Measurements from ENCODE around the gene MS4A6A. TPM values are rescaled to one million over a fixed set of nuclear protein-coding genes. Genes with fewer than 3 reads are reported as not detected.
"Not testable (repeated sequence)": the region's sequence is repeated elsewhere in the genome, so short reads cannot be mapped to it uniquely, and the experiment has no call there.

Gene MS4A6A
- total and polyA plus RNA-seq, 2 donors (not counting 1 experiment from before 2014, with no cell fraction given): 0.34 to 4.1 TPM

- no peak overlapping the region for H3K27ac ChIP-seq (ENCODE audit: low read length in 2 of 2)
- WGBS (ENCODE audit: insufficient coverage): 0% methylated on average over 2 of the region's 3 CpGs
- no peaks in the 10 kb centered on the region for H3K79me2 ChIP-seq (ENCODE audit: control insufficient read depth, insufficient read depth, low read length)
- TF ChIP-seq, protein P1, sequence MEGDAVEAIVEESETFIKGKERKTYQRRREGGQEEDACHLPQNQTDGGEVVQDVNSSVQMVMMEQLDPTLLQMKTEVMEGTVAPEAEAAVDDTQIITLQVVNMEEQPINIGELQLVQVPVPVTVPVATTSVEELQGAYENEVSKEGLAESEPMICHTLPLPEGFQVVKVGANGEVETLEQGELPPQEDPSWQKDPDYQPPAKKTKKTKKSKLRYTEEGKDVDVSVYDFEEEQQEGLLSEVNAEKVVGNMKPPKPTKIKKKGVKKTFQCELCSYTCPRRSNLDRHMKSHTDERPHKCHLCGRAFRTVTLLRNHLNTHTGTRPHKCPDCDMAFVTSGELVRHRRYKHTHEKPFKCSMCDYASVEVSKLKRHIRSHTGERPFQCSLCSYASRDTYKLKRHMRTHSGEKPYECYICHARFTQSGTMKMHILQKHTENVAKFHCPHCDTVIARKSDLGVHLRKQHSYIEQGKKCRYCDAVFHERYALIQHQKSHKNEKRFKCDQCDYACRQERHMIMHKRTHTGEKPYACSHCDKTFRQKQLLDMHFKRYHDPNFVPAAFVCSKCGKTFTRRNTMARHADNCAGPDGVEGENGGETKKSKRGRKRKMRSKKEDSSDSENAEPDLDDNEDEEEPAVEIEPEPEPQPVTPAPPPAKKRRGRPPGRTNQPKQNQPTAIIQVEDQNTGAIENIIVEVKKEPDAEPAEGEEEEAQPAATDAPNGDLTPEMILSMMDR (IDR thresholded peaks at IDR 0.05): no peak
- TF ChIP-seq EZH2 (IDR thresholded peaks at IDR 0.05; ENCODE audit: borderline replicate concordance, insufficient read depth, low read depth, low read length, poor library complexity, severe bottlenecking): no peak
- H3K9me3 ChIP-seq (ENCODE audit: control extremely low read depth in 1 of 3, control insufficient read depth in 2 of 3, insufficient read depth in 1 of 3, low read length in 2 of 3): peaks cover 1 to 8% (median 2%) of the 10 kb centered on the region in 3 donors
- Mint-ChIP-seq H3K4me3 (no peak overlapping the region), H3K9me3 (ENCODE audit: insufficient read depth) (no peaks in the 10 kb centered on the region), H3K27me3 (no peaks in the 10 kb centered on the region), H3K27ac (no peak overlapping the region), H3K4me1 (peaks cover 16% of the 10 kb centered on the region)
- no peak overlapping the region for H3K4me3 ChIP-seq (ENCODE audit: control extremely low read depth in 1 of 5, extremely low read depth in 1 of 5, insufficient read depth in 1 of 5, low read depth in 2 of 5, low read length in 4 of 5)
- no peaks in the 10 kb centered on the region for H4K20me1 ChIP-seq (ENCODE audit: control insufficient read depth, insufficient read depth, low read length, poor library complexity, severe bottlenecking)
- peaks cover 13 to 14% of the 10 kb centered on the region in 2 donors for H3K4me1 ChIP-seq (ENCODE audit: control insufficient read depth in 2 of 2, insufficient read depth in 2 of 2, low read length in 2 of 2)
- ATAC-seq (ENCODE audit: low read depth) (no peak), DNase-seq (no peak)
- ChIA-PET POLR2A (no interaction called here), CTCF (interaction anchor here (0.9 kb wide), 1 partner anchor 376 kb away, joined by 3 read pairs; no protein-coding TSS in a partner anchor)
- H3K9ac ChIP-seq (ENCODE audit: low read length): no peak overlapping the region
- no peak overlapping the region for H2AFZ ChIP-seq (ENCODE audit: insufficient read depth, low read depth, low read length, poor library complexity, severe bottlenecking)
- no peak overlapping the region for H3K4me2 ChIP-seq (replicated peaks; ENCODE audit: low read depth, low read length, poor library complexity, severe bottlenecking)
- no peaks in the 10 kb centered on the region for H3K36me3 ChIP-seq (replicated peaks in 1 of 2; ENCODE audit: control extremely low read depth in 1 of 2, control insufficient read depth in 1 of 2, extremely low read depth in 1 of 2, insufficient read depth in 2 of 2, low read length in 1 of 2)
- H3K27me3 ChIP-seq (replicated peaks in 1 of 4; ENCODE audit: control extremely low read depth in 1 of 4, control insufficient read depth in 3 of 4, insufficient read depth in 4 of 4, low read length in 3 of 4): peaks cover 0 to 4% (median 0%) of the 10 kb centered on the region in 4 experiments
- intact Hi-C loops (cut with micrococcal nuclease): no loop called here
These were observed 53.0 kb downstream of the MS4A6A start for GRCh38 chr11:60129853-60130252.

GRCh38 chr11:60128866-60129265 is 54.0 kb downstream of the MS4A6A start:
- POLR2A ChIA-PET; H2AFZ ChIP-seq (ENCODE audit: insufficient read depth, low read depth, low read length, poor library complexity, severe bottlenecking); H3K4me3 ChIP-seq (ENCODE audit: control extremely low read depth in 1 of 5, extremely low read depth in 1 of 5, insufficient read depth in 1 of 5, low read depth in 2 of 5, low read length in 4 of 5); H3K4me3 Mint-ChIP-seq; H3K9me3 Mint-ChIP-seq (ENCODE audit: insufficient read depth); H3K27ac ChIP-seq (ENCODE audit: low read length in 2 of 2); H3K27ac Mint-ChIP-seq; H3K4me2 ChIP-seq (replicated peaks; ENCODE audit: low read depth, low read length, poor library complexity, severe bottlenecking); CTCF ChIA-PET; H3K9me3 ChIP-seq (ENCODE audit: control extremely low read depth in 1 of 3, control insufficient read depth in 2 of 3, insufficient read depth in 1 of 3, low read length in 2 of 3); ATAC-seq (ENCODE audit: low read depth); DNase-seq; H3K79me2 ChIP-seq (ENCODE audit: control insufficient read depth, insufficient read depth, low read length); intact Hi-C loops (cut with micrococcal nuclease); H3K9ac ChIP-seq (ENCODE audit: low read length); H3K27me3 Mint-ChIP-seq; H3K36me3 ChIP-seq (replicated peaks in 1 of 2; ENCODE audit: control extremely low read depth in 1 of 2, control insufficient read depth in 1 of 2, extremely low read depth in 1 of 2, insufficient read depth in 2 of 2, low read length in 1 of 2); H4K20me1 ChIP-seq (ENCODE audit: control insufficient read depth, insufficient read depth, low read length, poor library complexity, severe bottlenecking); H3K27me3 ChIP-seq (replicated peaks in 1 of 4; ENCODE audit: control extremely low read depth in 1 of 4, control insufficient read depth in 3 of 4, insufficient read depth in 4 of 4, low read length in 3 of 4): not testable (repeated sequence)
- H3K4me1 ChIP-seq (ENCODE audit: control insufficient read depth in 2 of 2, insufficient read depth in 2 of 2, low read length in 2 of 2): peaks cover 19 to 20% of the 10 kb centered on the region in 2 donors
- H3K4me1 Mint-ChIP-seq: peaks cover 24% of the 10 kb centered on the region
- WGBS (ENCODE audit: insufficient coverage): no CpG with 5 or more reads among the region's 4 CpGs
